HG03045 (cell line): ENCODE measurements around the gene CLDN18.

Experiments used
- ATAC-seq: cut with Tn5 transposase; IDR thresholded peaks from one replicate; pipeline ENCODE4 v1.9.1; 2021; ENCODE audit warnings: mild to moderate bottlenecking, moderate library complexity; ENCODE audit not compliant: unreplicated experiment

Gene CLDN18

GRCh38 chr3:138009476-138010272 is at the start of gene CLDN18:
Gene CLDN18, plus strand, starts transcription at chr3:138010165. Its CDS starts 61 bp downstream, at chr3:138010226.
- no peak for ATAC-seq

DNA sequence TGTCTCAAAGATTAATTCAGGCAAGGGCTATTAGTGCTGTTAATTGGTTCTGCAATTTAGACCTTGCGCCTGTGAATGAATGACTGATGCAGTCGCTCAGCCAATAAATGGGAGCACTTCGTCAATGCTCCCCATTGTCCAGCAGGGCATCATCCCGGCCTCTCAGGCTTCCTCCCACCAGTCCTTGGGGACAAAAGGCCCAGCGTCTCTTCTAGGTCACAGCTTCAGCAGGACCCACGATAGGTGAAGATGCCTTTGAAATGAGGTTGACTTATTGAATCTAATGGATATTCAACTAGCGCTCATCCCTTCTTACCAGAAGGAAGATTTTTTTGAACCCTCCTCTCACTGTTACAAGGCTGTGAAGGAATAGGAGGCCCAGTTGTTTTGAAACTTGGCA is 47.7 kb upstream of the CLDN18 start:
- ATAC-seq = no peak

GRCh38 chr3:137963463-137963862 is 46.5 kb upstream of the CLDN18 start:
- ATAC-seq = no peak

GRCh38 chr3:137970914-137971831 is 38.8 kb upstream of the CLDN18 start:
- peak; percentile 88 for ATAC-seq

- no peak for ATAC-seq
These were observed 37.6 kb upstream of the CLDN18 start for GRCh38 chr3:137972396-137972795.

DNA sequence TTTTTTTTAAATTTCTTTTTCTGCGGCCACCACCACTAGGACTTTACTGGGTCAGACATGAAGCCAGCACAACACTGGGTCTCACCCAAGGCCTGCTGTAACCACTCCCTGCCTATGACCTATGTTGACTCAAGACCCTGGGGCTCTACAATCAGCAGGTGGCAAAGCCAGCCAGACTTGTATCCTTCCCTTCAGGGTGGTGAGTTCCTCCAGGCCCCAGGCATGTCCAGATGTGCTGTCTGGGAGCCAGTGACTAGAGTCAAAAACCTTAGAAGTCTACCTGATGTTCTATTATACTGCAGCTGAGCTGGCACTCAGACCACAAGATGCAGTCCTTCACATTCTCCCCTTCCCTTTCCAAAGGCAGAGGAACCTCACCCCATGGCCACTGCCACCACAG is 31.6 kb upstream of the CLDN18 start:
- ATAC-seq = no peak

DNA sequence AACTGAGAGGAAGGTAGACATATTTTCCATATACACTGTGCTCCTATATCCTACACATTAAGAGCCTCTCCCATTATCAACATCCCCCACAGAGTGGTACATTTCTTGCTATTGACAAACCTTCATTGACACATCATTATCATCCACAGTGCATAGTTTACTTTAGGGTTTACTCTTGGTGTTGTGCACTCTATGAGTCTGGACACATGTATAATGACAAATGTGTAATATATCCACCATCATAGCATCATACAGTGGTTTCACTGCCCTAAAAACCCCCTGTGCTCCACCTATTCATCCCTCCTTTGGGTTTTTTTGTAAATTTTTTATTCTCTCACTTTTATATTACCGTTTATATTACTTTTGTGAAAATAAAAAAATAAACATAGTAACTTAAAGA is 22.2 kb upstream of the CLDN18 start:
- no peak for ATAC-seq

DNA sequence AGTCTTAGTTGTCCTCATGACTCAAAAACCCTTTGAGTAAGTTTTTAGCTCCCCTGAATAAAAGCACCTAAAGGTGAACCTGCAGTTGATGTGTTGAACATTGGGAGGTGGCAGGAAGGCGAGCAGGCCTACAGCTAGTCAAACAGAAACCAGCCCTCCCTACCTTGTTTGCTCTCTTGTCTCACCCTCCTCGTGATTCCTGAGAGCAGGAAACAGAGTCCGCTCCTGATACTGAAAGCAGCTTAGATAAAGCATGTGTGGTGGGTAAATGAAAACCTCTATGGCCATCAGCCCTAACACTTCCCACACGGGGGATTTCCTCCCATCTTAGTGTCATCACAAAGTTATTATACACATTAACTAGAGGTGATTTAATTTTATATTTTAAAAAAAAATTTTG is 21.8 kb upstream of the CLDN18 start:
- ATAC-seq = peak; percentile 80

DNA sequence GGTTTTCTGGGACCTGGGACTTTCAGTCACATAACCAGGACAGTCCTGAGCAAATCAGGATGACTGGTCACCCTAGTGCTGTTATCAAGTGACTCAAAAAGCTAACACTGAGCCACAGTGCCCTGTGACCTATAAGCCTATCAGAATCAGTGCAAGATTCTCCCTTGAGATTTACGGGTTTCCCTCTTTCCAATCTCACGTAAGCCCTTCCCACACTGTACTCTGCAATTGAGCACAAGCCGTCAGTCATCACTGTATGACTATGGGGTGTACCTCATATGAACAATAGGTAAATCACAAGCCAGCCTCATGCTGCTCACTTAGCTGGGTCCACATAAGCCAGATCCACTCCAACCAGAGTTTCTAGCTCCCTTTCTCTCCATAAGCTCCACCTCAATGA is 21.0 kb upstream of the CLDN18 start:
- ATAC-seq = peak; percentile 83

DNA sequence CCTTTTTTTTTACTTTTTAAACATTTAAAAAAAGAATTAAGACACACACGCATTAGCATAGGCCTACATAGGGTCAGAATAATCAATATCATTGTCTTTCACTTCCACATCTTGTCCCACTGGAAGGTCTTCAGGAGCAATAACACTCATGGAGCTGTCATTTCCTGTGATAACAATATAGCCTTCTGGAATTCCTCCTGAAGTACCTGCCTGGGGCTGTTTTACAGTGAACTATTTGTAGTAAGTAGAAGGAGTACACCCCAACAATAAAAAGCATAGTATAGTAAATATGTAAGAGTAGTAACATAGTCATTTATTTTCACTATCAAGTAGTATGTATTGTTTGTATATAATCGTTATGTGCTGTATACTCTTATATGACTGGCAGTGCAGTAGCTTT is 19.5 kb upstream of the CLDN18 start:
- no peak for ATAC-seq

GRCh38 chr3:137992592-137992991 is 17.4 kb upstream of the CLDN18 start:
- ATAC-seq = no peak

DNA sequence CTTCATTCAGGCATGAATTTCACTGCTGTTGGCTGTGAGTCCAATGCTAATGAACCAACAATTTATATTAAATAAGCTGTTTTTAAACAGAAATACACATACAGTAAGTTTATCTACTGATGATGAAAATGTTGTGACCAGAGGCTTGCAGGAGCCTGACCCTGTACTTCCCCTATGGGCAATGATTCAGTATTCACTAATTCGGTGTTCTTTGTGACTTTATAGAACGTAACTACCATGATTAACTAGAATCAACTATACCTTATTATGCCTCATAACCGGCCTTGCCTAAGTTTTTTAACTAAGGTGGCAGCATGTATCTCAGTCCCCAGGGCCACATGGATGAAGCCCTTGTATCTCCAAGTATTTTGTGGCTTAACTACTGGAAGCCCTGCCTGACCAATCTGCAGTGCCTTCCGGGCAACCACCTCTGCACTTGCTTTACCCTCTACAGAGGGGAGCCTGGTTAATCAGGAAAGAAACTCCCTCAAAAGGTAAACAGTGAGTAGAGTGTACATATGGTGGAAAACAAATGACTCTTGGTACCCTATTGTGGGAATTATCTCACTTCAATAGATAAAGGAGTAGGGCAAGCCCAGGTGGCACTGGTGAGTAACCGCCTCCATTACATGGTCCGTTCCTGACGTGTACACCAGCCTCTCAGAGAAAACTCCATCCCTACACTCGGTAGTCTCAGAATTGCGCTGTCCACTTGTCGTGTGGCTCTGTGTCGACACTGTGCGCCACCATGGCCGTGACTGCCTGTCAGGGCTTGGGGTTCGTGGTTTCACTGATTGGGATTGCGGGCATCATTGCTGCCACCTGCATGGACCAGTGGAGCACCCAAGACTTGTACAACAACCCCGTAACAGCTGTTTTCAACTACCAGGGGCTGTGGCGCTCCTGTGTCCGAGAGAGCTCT is 11.6 kb upstream of the CLDN18 start:
- ATAC-seq = no peak

GRCh38 chr3:138003069-138003468 is 6.9 kb upstream of the CLDN18 start:
- no peak for ATAC-seq

DNA sequence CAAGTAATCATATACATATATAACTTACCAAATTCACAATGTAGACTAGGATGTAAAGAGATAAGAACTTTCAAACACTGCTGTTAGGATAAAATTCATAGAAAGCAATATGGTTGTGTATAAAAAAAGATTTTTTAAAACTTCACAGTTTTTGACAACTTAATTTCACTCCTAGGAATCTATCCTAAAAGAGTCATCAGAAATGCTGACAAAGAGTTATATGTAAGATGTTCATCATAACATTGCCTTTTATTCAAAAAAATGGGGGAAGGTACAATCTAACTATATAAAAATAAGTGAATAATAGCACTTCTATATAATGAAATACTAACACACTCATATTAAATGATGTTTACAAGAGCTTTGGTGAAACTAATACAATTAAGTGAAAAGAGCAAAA is 4.3 kb upstream of the CLDN18 start:
- no peak for ATAC-seq

DNA sequence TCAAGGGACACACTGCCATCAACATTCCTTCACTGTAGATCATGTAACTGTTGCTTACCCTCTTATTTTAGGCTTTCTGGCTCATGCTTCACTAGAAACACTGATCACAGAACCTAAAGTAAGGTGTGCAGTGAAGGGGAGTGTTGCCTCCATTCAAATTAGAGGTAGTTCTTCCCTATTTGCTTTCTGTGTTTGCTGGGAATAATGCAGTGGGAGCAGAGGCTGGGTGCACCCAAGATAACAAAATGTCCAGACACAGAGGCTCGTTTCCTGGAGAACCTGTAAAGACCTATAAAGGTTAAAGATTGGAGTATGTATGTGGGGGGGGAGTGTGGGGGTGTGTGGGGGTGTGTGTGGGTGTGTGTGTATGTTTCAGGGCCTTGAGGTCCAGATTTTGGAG is 2.1 kb upstream of the CLDN18 start:
- ATAC-seq = no peak

DNA sequence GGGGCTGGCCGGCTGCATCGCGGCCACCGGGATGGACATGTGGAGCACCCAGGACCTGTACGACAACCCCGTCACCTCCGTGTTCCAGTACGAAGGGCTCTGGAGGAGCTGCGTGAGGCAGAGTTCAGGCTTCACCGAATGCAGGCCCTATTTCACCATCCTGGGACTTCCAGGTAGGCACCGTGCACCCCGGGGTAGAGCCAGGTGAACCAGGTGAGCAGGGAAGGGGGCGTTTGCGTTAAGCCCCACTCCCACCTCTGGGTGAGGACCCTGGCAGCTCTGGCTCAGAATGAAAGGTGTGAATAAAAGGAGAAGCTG is 267 bp downstream of the CLDN18 start:
- ATAC-seq = no peak

- ATAC-seq = no peak
These were observed 1.8 kb downstream of the CLDN18 start for GRCh38 chr3:138011722-138012121.

GRCh38 chr3:138012526-138012925 is 2.6 kb downstream of the CLDN18 start:
- ATAC-seq = no peak

DNA sequence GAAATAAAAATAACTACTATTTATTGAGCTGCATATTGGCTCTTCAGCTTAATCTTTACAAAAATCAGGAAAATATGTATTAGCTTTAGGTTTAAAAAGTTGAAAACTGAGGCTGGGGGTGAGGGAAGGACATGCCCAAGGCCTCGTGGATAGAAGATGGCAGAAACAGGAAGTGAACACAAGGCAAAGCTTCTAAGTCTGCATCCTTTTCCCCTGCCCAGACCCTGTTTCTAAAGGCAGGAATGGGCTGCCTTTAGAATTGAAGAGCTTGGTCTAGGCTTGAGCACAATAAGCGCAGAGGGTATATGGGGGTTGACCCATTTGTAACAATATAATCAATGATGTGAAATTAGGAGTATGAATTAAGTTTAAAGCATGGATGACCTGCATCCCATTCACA is 6.1 kb downstream of the CLDN18 start:
- ATAC-seq = no peak

DNA sequence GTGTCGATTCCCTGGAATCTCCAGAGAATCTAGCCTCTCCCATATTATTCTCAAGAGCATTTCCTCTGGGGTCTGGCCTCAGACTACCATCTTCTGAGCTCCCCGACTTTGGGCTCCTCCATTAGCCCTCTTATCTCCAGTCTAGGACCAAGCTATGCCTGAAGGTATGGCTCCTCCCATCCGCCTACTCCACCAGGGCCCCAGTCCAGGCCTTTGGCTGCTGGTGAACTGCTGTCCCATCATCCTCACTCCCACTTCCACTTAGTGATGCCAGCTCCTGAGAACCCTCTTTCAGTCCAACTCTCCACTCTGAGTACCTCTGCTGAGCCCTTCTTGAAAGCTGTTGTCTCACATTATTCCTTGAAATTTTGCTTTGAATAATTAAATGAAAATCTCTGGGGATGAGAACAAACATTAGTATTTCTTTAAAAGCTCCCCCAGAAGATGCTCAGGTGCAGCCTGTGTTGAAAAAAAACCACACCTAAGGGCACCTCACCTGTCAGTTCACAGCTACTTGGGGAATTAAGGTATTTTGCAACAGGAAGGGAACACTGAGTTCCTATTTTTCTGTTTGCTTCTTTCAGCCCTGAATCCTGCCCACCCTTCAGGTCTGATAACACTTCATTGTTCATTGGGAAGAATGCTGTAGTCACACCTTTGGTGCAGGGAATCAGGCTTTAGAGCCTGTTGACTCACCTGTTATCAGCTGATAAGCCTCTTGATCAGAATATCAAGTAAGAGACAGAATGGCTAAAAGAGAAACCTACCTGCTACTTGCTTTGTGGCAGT is 9.5 kb downstream of the CLDN18 start:
- ATAC-seq = no peak
